ENCODE data around the gene GNG12. TPM values are rescaled to one million over a fixed set of nuclear protein-coding genes. Genes with fewer than 3 reads are reported as not detected.

Gene GNG12
- total RNA-seq, 2 donors from 2014 or later, result 116 to 137 TPM

DNA sequence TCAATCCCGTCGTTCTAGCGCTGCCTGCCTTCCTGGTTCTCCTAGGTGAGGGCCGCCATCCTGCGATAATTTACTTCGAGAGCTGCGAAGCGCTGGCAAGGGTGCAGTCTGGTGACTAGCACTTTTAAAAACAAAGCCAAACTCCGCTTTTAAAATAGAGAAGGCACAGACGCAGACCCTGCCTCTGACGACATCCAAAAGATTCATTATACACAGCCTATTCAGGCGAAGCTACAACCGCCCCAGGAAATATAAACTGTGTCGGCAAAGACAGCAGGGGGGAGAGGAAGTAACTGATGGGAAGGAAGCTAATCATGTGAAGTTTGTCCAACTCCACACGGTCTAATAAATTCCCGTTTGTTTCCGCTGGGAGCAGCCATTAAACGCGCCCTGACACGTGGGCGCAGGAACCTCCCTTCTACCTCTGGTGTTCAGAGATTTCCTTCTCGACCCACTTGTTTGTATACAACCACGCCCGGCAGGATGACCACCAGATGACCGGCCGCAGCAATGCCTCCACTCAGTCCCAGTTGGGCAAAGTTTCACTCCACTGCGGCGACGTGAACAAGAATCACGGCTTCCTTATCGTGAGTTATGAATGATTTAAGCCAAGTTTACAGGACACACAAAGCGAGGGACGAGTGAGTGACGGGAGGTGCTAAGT, 1.3 kb downstream of the GNG12 start:
- DNase-seq (ENCODE audit: low spot score) (no peak), ATAC-seq (ENCODE audit: insufficient number of reproducible peaks, low FRiP score, low read depth) (peak; percentile 40)
- no peaks in the 10 kb centered on the region for H3K36me3 ChIP-seq
- H3K27ac ChIP-seq, result peak overlapping the region; percentile 96 to 98
- H3K4me3 ChIP-seq, result peak overlapping the region; percentile 80
- TF ChIP-seq, protein P1, sequence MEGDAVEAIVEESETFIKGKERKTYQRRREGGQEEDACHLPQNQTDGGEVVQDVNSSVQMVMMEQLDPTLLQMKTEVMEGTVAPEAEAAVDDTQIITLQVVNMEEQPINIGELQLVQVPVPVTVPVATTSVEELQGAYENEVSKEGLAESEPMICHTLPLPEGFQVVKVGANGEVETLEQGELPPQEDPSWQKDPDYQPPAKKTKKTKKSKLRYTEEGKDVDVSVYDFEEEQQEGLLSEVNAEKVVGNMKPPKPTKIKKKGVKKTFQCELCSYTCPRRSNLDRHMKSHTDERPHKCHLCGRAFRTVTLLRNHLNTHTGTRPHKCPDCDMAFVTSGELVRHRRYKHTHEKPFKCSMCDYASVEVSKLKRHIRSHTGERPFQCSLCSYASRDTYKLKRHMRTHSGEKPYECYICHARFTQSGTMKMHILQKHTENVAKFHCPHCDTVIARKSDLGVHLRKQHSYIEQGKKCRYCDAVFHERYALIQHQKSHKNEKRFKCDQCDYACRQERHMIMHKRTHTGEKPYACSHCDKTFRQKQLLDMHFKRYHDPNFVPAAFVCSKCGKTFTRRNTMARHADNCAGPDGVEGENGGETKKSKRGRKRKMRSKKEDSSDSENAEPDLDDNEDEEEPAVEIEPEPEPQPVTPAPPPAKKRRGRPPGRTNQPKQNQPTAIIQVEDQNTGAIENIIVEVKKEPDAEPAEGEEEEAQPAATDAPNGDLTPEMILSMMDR (IDR thresholded peaks at IDR 0.05), result no peak
- H3K27me3 ChIP-seq (replicated peaks; ENCODE audit: insufficient read depth), result no peaks in the 10 kb centered on the region
- H3K4me1 ChIP-seq (ENCODE audit: control insufficient read depth in 1 of 2, low read depth in 2 of 2), result peaks cover 23 to 54% of the 10 kb centered on the region in 2 donors
- H3K9me3 ChIP-seq, result no peaks in the 10 kb centered on the region

DNA sequence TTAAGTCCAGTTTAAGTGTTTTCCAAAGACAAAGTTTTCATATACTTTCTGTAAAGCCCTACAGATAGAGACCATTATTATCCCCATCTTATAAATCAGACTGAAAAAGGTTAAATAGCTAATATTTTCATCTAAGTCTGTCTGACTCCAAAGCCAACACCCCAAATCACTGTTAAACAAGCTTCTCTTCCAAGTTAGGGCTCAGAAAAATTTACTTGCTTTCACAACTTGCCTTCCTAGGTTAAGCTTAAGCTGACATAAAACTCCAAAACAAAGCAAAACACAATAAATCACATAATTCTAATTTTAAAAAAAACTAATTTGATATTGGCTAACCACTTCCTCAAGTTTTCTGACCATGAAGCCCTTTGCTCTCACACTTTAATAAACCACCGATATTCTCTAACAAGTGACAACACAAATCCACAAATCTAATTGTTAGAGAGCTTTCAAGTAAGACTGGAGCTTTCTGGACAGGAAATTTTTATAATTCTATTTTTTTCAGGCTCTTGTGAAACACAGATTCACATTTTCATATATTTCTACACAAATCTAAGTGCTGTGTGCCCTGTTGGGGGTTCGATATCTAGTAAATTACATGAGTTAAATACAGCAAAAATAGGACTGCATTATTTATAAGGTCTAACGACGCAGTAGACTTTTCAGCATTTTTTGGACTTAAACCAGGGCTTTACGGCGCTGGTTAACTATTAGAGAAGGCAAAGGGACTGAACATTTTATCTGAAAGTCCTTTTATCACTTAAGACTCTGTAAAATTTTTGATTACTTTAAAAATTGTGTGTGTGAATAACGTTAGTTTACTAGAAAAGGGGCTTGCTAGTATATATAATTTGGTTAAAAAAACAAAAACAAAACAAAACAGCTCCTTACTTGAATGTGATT, 2.1 kb downstream of the GNG12 start:
- DNase-seq (ENCODE audit: low spot score) (no peak), ATAC-seq (ENCODE audit: insufficient number of reproducible peaks, low FRiP score, low read depth) (no peak)

DNA sequence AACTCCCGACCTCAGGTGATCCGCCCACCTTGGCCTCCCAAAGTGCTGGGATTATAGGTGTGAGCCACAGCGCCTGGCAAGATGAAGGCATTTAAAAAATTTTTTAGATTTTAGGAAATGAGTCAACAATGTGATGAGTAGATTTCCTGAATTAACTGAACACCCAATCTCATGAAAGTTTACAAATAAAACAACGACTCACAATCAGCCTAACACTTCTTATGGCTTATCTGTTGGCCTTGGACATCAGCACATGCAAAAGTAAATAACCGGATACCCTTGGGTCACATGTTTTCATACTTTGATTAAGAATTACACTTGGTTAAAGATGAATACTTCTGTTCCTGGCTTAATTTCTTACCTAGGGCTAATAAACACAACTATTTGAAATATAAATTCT, 3.0 kb downstream of the GNG12 start:
- DNase-seq (ENCODE audit: low spot score) (no peak), ATAC-seq (ENCODE audit: insufficient number of reproducible peaks, low FRiP score, low read depth) (no peak)
- H3K27me3 ChIP-seq (replicated peaks; ENCODE audit: insufficient read depth), result no peaks in the 10 kb centered on the region
- H3K36me3 ChIP-seq, result no peaks in the 10 kb centered on the region
- TF ChIP-seq, protein P1 (IDR thresholded peaks at IDR 0.05), result no peak
- H3K4me3 ChIP-seq, result peak overlapping the region; percentile 80
- H3K9me3 ChIP-seq, result no peaks in the 10 kb centered on the region
- H3K4me1 ChIP-seq (ENCODE audit: control insufficient read depth in 1 of 2, low read depth in 2 of 2), result peaks cover 16 to 47% of the 10 kb centered on the region in 2 donors
- H3K27ac ChIP-seq, result peak overlapping the region; percentile 96 to 98

More for the DNA sequence above, 2.1 kb downstream of the GNG12 start:
- Histone ChIP-seq H3K4me1 (ENCODE audit: control insufficient read depth in 1 of 2, low read depth in 2 of 2) (peaks cover 23 to 51% of the 10 kb centered on the region in 2 donors), H3K27me3 (replicated peaks; ENCODE audit: insufficient read depth) (no peaks in the 10 kb centered on the region), H3K4me3 (peak overlapping the region; percentile 80), H3K27ac (peak overlapping the region; percentile 96 to 98), H3K36me3 (no peaks in the 10 kb centered on the region), H3K9me3 (no peaks in the 10 kb centered on the region)
- TF ChIP-seq, protein P1 (IDR thresholded peaks at IDR 0.05), result no peak

DNA sequence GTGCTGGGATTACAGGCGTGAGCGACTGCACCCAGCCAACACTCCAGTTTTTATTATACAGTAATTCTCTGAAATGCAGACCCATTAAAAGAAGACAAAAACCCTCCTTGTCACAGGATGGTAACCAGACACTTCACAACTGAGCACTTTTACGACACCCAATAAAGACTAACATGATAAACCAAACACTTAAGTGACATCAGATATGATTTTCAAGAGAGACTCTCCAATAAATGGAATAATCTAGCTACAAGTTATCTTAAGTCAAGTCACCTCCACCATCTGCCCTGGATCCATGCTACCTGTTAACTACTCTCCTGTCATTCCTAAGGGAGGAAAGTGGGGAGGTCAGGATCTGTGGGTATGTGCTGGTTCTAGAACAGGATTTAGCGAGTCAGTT, 5.6 kb downstream of the GNG12 start:
- H3K4me1 ChIP-seq (ENCODE audit: control insufficient read depth in 1 of 2, low read depth in 2 of 2), result peaks cover 15 to 55% of the 10 kb centered on the region in 2 donors
- ATAC-seq (ENCODE audit: insufficient number of reproducible peaks, low FRiP score, low read depth) (no peak), DNase-seq (ENCODE audit: low spot score) (no peak)
- no peaks in the 10 kb centered on the region for H3K27me3 ChIP-seq (replicated peaks; ENCODE audit: insufficient read depth)
- TF ChIP-seq, protein P1 (IDR thresholded peaks at IDR 0.05), result no peak
- no peaks in the 10 kb centered on the region for H3K9me3 ChIP-seq
- no peaks in the 10 kb centered on the region for H3K36me3 ChIP-seq
- no peak overlapping the region for H3K27ac ChIP-seq
- no peak overlapping the region for H3K4me3 ChIP-seq

DNA sequence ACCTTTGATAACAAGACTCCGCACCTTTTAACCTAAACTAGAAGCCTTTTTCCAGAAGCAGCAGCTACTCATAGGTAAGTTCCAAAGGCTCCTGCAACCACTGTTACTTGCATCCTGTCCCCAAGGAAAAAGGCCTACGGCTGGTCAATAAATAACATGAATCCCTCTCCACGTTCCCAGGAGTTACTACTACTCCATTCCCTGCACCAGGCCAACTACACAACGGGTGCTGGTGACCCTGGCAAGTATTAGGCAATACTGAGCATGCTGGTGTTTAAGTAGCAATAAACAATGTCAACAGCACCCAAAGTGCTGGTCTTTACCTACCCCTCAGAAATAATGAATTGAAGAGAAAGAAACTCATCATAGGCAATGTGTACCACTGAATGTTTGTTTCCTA, 7.7 kb downstream of the GNG12 start:
- ATAC-seq (ENCODE audit: insufficient number of reproducible peaks, low FRiP score, low read depth) (no peak), DNase-seq (ENCODE audit: low spot score) (no peak)
- peak overlapping the region; percentile 1 to 15 for H3K27ac ChIP-seq
- H3K27me3 ChIP-seq (replicated peaks; ENCODE audit: insufficient read depth), result no peaks in the 10 kb centered on the region
- no peaks in the 10 kb centered on the region for H3K9me3 ChIP-seq
- no peaks in the 10 kb centered on the region for H3K36me3 ChIP-seq
- H3K4me1 ChIP-seq (ENCODE audit: control insufficient read depth in 1 of 2, low read depth in 2 of 2), result peaks cover 16 to 67% of the 10 kb centered on the region in 2 donors
- no peak overlapping the region for H3K4me3 ChIP-seq
- TF ChIP-seq, protein P1 (IDR thresholded peaks at IDR 0.05), result no peak
